Measurements from ENCODE around the gene GIGYF2.

The GIGYF2 gene

DNA sequence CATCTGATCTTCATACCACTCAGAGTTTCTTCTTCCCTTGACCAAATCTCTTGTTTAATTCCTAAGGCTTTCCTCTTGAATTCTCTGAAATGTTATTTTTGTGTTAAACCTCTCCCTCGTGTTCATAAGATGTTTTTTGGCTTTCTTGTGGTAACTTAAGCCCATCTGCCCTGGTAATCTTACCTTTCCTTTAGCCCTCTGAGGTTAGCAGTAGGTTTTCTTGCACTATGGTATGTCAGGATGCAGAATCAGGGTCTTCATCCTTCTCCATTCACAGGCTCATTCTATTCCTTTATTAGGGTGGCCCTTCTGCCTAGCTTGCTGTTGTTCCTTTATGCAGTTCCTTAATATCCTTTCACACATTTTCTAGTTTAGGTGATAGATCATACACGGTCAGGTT, 24.1 kb downstream of the GIGYF2 start:
- TF ChIP-seq NFIC (IDR thresholded peaks at IDR 0.05) (no peak), ZBTB7A (IDR thresholded peaks at IDR 0.05; ENCODE audit: low read depth) (no peak), EGR1 (IDR thresholded peaks at IDR 0.05) (no peak), TCF12 (IDR thresholded peaks at IDR 0.05; ENCODE audit: low read depth) (no peak), EP300 (IDR thresholded peaks at IDR 0.05; ENCODE audit: borderline replicate concordance) (no peak), RAD21 (IDR thresholded peaks at IDR 0.05; ENCODE audit: low read depth) (no peak), CEBPB (IDR thresholded peaks at IDR 0.05) (no peak), TEAD4 (IDR thresholded peaks at IDR 0.05) (no peak), CREB1 (IDR thresholded peaks at IDR 0.05; ENCODE audit: low read depth) (no peak), TAF1 (IDR thresholded peaks at IDR 0.05; ENCODE audit: low read depth) (no peak), FOXM1 (IDR thresholded peaks at IDR 0.05; ENCODE audit: borderline replicate concordance, low read depth) (no peak), YY1 (IDR thresholded peaks at IDR 0.05; ENCODE audit: low read depth) (no peak)
- TF ChIP-seq, protein P1, sequence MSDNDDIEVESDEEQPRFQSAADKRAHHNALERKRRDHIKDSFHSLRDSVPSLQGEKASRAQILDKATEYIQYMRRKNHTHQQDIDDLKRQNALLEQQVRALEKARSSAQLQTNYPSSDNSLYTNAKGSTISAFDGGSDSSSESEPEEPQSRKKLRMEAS (IDR thresholded peaks at IDR 0.05) = no peak
- TF ChIP-seq, protein P2, sequence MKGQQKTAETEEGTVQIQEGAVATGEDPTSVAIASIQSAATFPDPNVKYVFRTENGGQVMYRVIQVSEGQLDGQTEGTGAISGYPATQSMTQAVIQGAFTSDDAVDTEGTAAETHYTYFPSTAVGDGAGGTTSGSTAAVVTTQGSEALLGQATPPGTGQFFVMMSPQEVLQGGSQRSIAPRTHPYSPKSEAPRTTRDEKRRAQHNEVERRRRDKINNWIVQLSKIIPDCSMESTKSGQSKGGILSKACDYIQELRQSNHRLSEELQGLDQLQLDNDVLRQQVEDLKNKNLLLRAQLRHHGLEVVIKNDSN (IDR thresholded peaks at IDR 0.05) = no peak
- TF ChIP-seq, protein P3, sequence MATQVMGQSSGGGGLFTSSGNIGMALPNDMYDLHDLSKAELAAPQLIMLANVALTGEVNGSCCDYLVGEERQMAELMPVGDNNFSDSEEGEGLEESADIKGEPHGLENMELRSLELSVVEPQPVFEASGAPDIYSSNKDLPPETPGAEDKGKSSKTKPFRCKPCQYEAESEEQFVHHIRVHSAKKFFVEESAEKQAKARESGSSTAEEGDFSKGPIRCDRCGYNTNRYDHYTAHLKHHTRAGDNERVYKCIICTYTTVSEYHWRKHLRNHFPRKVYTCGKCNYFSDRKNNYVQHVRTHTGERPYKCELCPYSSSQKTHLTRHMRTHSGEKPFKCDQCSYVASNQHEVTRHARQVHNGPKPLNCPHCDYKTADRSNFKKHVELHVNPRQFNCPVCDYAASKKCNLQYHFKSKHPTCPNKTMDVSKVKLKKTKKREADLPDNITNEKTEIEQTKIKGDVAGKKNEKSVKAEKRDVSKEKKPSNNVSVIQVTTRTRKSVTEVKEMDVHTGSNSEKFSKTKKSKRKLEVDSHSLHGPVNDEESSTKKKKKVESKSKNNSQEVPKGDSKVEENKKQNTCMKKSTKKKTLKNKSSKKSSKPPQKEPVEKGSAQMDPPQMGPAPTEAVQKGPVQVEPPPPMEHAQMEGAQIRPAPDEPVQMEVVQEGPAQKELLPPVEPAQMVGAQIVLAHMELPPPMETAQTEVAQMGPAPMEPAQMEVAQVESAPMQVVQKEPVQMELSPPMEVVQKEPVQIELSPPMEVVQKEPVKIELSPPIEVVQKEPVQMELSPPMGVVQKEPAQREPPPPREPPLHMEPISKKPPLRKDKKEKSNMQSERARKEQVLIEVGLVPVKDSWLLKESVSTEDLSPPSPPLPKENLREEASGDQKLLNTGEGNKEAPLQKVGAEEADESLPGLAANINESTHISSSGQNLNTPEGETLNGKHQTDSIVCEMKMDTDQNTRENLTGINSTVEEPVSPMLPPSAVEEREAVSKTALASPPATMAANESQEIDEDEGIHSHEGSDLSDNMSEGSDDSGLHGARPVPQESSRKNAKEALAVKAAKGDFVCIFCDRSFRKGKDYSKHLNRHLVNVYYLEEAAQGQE (IDR thresholded peaks at IDR 0.05; ENCODE audit: low read depth) = no peak

DNA sequence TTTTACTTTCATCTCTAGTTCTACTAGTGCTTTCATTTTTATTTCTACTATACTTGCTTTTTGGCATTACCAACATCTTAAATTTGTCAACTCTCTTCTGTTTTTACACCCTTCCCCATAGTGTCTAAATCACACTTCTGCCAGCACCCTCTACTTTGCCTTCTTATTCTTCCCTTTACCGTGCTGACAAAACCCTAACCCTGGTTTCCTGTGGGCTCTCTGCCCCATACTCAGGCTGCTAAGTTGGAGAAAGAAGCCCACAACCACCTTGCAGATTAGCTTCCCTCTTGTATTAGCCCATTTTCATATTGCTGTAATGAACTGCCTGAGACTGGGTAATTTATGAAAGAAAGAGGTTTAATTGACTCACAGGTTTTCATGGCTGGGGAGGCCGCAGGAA, 24.8 kb downstream of the GIGYF2 start:
- TF ChIP-seq EGR1 (IDR thresholded peaks at IDR 0.05) (no peak), FOXM1 (IDR thresholded peaks at IDR 0.05; ENCODE audit: borderline replicate concordance, low read depth) (no peak), CEBPB (IDR thresholded peaks at IDR 0.05) (no peak), RAD21 (IDR thresholded peaks at IDR 0.05; ENCODE audit: low read depth) (no peak)

DNA sequence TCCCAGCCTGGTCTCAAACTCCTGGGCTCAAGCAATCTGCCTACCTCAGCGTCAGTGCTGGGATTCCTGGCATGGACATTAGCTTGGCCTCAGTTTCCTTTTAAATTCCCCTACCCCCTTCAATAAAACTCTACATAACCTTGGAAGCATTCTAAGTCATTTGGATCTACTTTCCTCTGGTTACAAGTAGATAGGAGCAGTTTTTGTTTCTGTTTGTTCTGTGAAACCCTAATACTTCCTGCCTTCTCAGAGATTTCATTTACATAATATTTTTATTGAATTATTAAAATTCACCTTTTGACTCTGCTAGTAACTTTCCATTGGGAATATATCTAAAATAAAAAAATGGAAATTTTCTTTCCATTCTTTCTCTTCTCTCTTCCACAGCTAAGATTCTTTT, 25.9 kb downstream of the GIGYF2 start:
- TF ChIP-seq FOXM1 (IDR thresholded peaks at IDR 0.05; ENCODE audit: borderline replicate concordance, low read depth) (no peak), NFIC (IDR thresholded peaks at IDR 0.05) (no peak), TEAD4 (IDR thresholded peaks at IDR 0.05) (no peak), RAD21 (IDR thresholded peaks at IDR 0.05; ENCODE audit: low read depth) (no peak), YY1 (IDR thresholded peaks at IDR 0.05; ENCODE audit: low read depth) (no peak), CREB1 (IDR thresholded peaks at IDR 0.05; ENCODE audit: low read depth) (no peak), CEBPB (IDR thresholded peaks at IDR 0.05) (no peak), EGR1 (IDR thresholded peaks at IDR 0.05) (no peak), EP300 (IDR thresholded peaks at IDR 0.05; ENCODE audit: borderline replicate concordance) (no peak), TAF1 (IDR thresholded peaks at IDR 0.05; ENCODE audit: low read depth) (no peak)
- TF ChIP-seq, protein P3 (IDR thresholded peaks at IDR 0.05; ENCODE audit: low read depth) = no peak
- TF ChIP-seq, protein P1 (IDR thresholded peaks at IDR 0.05) = no peak
- TF ChIP-seq, protein P2 (IDR thresholded peaks at IDR 0.05) = no peak

DNA sequence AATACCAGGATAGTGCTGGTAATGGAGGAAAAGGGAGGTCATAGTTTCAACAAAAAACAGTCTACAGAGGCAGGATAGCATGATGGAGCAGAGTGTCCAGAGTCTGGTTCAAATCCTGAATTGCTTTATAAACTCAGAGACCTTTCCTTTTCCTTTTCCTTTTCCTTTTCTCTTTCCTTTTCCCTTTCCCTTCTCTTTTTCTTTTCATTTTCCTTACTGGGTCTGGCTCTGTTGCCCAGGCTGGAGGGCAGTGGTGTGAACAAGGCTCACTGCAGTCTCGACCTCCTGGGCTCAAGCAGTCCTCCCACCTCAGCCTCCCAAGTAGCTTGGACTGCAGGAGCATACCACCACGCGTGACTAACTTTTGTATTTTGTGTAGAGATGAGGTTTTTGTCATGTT, 31.7 kb downstream of the GIGYF2 start:
- TF ChIP-seq, protein P3 (IDR thresholded peaks at IDR 0.05; ENCODE audit: low read depth) = no peak
- no peak for TF ChIP-seq TAF1 (IDR thresholded peaks at IDR 0.05; ENCODE audit: low read depth)
- TF ChIP-seq ZBTB7A (IDR thresholded peaks at IDR 0.05; ENCODE audit: low read depth) = no peak
- TF ChIP-seq CEBPB (IDR thresholded peaks at IDR 0.05) = no peak
- no peak for TF ChIP-seq EP300 (IDR thresholded peaks at IDR 0.05; ENCODE audit: borderline replicate concordance)
- TF ChIP-seq EGR1 (IDR thresholded peaks at IDR 0.05) = no peak
- no peak for TF ChIP-seq FOXM1 (IDR thresholded peaks at IDR 0.05; ENCODE audit: borderline replicate concordance, low read depth)
- TF ChIP-seq, protein P1 (IDR thresholded peaks at IDR 0.05) = no peak
- TF ChIP-seq TCF12 (IDR thresholded peaks at IDR 0.05; ENCODE audit: low read depth) = no peak

Measured in Ishikawa (cell line).